HL-60 (cell line): ENCODE results near the gene S100A3.

ENCODE experiments used
- DNase-seq, 2 experiments: peaks; one replicate each; pipeline ENCODE4 v3.0.0-alpha.2; 2010 to 2020; ENCODE audit warnings: low read depth in 1 of 2, low spot score in 1 of 2
- H3K27ac ChIP-seq: fragments of 250-450 bp; sonication (Bioruptor Pico); replicated peaks from 2 replicates; pipeline ENCODE4 v1.5.1; 2020; ENCODE audit warnings: mild to moderate bottlenecking, moderate library complexity
- H3K27me3 ChIP-seq: fragments of 250-450 bp; sonication (Bioruptor Pico); 2 replicates; pipeline ENCODE4 v1.5.1; 2021; ENCODE audit warnings: mild to moderate bottlenecking, moderate library complexity; ENCODE audit not compliant: insufficient read depth, poor library complexity, severe bottlenecking
- H3K4me3 ChIP-seq: replicated peaks from 2 replicates; pipeline ENCODE4 v1.5.1; 2011; ENCODE audit warnings: mild to moderate bottlenecking, control low read depth, low read length; ENCODE audit not compliant: insufficient read depth
- GABPA ChIP-seq: IDR thresholded peaks from 2 replicates; pipeline ENCODE4 v1.6.1; 2012; ENCODE audit warnings: low read depth
- POLR2AphosphoS5 ChIP-seq: IDR thresholded peaks from 2 replicates; pipeline ENCODE4 v1.6.1; 2012; ENCODE audit warnings: low read depth
- SPI1 ChIP-seq: IDR thresholded peaks from 2 replicates; pipeline ENCODE4 v1.6.1; 2012; ENCODE audit warnings: low read depth, mild to moderate bottlenecking, borderline replicate concordance
- TF ChIP-seq, protein P1 (sequence below): IDR thresholded peaks from 2 replicates; pipeline ENCODE4 v1.6.1; 2012; ENCODE audit warnings: low read depth; ENCODE audit not compliant: insufficient replicate concordance
- TF ChIP-seq, protein P2 (sequence below): IDR thresholded peaks from one replicate; pipeline ENCODE4 v1.5.1; 2011; ENCODE audit warnings: low read length, control low read depth, inconsistent platforms; ENCODE audit not compliant: insufficient read depth

The S100A3 gene

DNA sequence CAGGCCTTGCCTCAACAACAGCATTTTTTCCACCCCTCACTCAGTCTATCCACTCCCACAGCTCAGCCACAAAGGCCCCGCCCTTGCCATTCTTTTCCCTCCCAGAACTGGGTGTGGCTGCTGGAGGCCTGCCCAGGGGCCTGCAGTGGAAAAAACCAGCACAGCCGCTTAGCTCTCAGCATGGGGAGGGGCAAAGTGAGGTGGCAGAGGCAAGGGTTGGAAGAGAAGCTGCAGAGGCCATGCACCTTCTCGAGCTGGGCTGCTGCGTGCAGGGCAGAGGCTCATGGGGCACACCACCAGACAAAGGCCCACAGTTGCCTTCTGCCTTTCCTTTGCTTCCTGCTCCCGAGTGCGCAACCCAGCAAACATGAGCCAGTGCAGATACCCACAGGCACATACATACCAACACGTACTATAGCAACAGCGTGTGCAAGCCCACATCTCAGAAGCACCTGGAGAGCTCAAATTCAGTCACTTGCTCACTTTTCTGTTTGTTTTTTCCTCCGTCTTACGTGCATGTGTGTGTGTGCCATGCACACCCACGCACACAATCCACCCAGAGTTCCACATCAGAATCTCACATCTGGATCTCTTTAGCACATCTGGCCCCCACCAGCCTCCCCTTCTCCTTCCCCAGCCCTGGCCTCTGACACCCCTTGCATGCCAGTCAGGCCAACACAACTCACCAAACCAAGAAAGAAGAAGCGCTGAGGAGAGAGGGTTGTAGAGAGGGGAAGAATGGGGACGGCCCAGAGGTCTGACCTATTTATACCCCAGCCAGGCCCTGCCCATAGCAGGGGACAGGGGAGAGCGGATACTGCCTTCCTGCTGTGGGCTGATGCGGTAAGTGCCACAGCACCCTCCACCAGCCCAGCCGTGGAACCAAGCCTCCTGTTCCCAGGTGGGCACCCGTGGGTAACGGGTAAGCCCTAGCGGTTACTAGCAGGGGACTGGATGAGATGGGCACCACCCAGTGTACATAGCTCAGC is 3.7 kb downstream of the S100A3 start, which contains the start of gene S100A4:
S100A4 (minus strand) TSS at position 740 of the 989 bp plus-strand sequence. CDS start 1,012 bp downstream, outside the sequence.
- DNase-seq, result peak; percentile 89 to 99
- H3K27me3 ChIP-seq, result no peaks in the 10 kb centered on the region
- peak within 1 kb of the TSS; percentile 36 for H3K4me3 ChIP-seq
- peak within 1 kb of the TSS; percentile 93 for H3K27ac ChIP-seq
- TF ChIP-seq SPI1, result peak; percentile 71; the same call in 1 of the 2 replicates
- TF ChIP-seq, protein P1, sequence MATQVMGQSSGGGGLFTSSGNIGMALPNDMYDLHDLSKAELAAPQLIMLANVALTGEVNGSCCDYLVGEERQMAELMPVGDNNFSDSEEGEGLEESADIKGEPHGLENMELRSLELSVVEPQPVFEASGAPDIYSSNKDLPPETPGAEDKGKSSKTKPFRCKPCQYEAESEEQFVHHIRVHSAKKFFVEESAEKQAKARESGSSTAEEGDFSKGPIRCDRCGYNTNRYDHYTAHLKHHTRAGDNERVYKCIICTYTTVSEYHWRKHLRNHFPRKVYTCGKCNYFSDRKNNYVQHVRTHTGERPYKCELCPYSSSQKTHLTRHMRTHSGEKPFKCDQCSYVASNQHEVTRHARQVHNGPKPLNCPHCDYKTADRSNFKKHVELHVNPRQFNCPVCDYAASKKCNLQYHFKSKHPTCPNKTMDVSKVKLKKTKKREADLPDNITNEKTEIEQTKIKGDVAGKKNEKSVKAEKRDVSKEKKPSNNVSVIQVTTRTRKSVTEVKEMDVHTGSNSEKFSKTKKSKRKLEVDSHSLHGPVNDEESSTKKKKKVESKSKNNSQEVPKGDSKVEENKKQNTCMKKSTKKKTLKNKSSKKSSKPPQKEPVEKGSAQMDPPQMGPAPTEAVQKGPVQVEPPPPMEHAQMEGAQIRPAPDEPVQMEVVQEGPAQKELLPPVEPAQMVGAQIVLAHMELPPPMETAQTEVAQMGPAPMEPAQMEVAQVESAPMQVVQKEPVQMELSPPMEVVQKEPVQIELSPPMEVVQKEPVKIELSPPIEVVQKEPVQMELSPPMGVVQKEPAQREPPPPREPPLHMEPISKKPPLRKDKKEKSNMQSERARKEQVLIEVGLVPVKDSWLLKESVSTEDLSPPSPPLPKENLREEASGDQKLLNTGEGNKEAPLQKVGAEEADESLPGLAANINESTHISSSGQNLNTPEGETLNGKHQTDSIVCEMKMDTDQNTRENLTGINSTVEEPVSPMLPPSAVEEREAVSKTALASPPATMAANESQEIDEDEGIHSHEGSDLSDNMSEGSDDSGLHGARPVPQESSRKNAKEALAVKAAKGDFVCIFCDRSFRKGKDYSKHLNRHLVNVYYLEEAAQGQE, result peak; percentile 18
- peak; percentile 84; the same call in 1 of the 2 replicates for TF ChIP-seq POLR2AphosphoS5
- TF ChIP-seq, protein P2, sequence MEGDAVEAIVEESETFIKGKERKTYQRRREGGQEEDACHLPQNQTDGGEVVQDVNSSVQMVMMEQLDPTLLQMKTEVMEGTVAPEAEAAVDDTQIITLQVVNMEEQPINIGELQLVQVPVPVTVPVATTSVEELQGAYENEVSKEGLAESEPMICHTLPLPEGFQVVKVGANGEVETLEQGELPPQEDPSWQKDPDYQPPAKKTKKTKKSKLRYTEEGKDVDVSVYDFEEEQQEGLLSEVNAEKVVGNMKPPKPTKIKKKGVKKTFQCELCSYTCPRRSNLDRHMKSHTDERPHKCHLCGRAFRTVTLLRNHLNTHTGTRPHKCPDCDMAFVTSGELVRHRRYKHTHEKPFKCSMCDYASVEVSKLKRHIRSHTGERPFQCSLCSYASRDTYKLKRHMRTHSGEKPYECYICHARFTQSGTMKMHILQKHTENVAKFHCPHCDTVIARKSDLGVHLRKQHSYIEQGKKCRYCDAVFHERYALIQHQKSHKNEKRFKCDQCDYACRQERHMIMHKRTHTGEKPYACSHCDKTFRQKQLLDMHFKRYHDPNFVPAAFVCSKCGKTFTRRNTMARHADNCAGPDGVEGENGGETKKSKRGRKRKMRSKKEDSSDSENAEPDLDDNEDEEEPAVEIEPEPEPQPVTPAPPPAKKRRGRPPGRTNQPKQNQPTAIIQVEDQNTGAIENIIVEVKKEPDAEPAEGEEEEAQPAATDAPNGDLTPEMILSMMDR, result no peak

DNA sequence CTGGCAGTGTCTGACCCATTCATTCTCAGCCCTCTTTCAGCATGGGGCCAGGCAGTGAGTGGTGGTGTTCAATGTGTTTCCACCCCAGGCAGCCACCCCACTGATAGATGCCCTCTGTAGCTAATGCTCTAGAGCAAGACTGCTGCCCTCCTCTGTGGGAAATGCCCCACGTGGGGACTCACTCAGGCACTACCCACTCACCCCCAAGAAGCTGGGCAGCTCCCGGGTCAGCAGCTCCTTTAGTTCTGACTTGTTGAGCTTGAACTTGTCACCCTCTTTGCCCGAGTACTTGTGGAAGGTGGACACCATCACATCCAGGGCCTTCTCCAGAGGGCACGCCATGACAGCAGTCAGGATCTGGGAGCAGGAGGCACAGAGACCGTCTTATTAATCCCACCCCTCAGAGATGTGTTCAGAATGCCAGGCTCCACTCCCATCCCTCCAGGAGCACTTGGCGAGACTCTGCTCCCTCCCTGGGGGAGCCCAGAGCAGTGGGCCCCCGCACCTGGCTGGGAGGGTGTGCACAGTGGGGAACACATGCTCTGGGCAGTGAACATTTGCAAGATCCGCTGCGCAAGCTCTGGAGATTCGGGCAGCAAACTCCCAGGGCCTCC is 4.5 kb downstream of the S100A3 start:
- H3K4me3 ChIP-seq, result peak overlapping the region; percentile 36
- H3K27me3 ChIP-seq, result no peaks in the 10 kb centered on the region
- TF ChIP-seq SPI1 (no peak), POLR2AphosphoS5 (no peak; the same call in 1 of the 2 replicates), GABPA (no peak)
- TF ChIP-seq, protein P1, result no peak
- TF ChIP-seq, protein P2, result no peak
- no peak for DNase-seq
- H3K27ac ChIP-seq, result peak overlapping the region; percentile 93

DNA sequence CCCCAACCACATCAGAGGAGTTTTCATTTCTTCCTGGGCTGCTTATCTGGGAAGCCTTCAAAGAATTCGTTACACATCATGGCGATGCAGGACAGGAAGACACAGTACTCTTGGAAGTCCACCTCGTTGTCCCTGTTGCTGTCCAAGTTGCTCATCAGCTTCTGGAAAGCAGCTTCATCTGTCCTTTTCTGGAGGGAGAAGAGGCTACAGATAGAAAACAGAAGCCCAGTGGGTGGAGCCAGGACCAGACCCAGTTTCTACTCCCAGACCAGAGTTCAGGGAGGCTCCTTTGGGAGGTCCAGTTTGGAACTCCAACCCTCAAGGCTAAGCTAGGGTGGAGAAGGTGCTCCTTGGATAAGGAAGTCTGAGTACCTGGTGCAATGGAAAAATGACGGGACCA is 5.3 kb downstream of the S100A3 start:
- Histone ChIP-seq H3K27me3 (no peaks in the 10 kb centered on the region), H3K27ac (no peak overlapping the region)
- no peak for TF ChIP-seq GABPA
- TF ChIP-seq POLR2AphosphoS5, result no peak
- no peak for TF ChIP-seq SPI1
- TF ChIP-seq, protein P2, result no peak
- TF ChIP-seq, protein P1, result no peak

More for the DNA sequence above, 5.3 kb downstream of the S100A3 start:
- no peak overlapping the region for H3K4me3 ChIP-seq
- DNase-seq, result no peak
